RWPE2 (cell line): ENCODE data around the gene OR2AE1.

Experiments used
- ATAC-seq: fragments of 200-7000 bp; cut with Tn5 transposase; 3 replicates; pipeline ENCODE4 v1.9.1; 2021; ENCODE audit warnings: low read depth
- DNase-seq: peaks from one replicate; pipeline ENCODE4 v3.0.0-alpha.2; 2020; ENCODE audit warnings: low spot score
- H3K27ac ChIP-seq: fragments of 450-650 bp; 2 replicates; pipeline ENCODE4 v1.5.1; 2017; ENCODE audit warnings: mild to moderate bottlenecking; ENCODE audit not compliant: poor library complexity, severe bottlenecking
- H3K27me3 ChIP-seq: fragments of 250-450 bp; sonication (Bioruptor Pico); 2 replicates; pipeline ENCODE4 v1.5.1; 2021; ENCODE audit warnings: mild to moderate bottlenecking, moderate library complexity; ENCODE audit not compliant: insufficient read depth, poor library complexity, severe bottlenecking
- H3K36me3 ChIP-seq: fragments of 250-450 bp; sonication (Bioruptor Pico); 2 replicates; pipeline ENCODE4 v1.5.1; 2020; ENCODE audit warnings: low read depth, mild to moderate bottlenecking, moderate library complexity
- H3K4me1 ChIP-seq: fragments of 250-450 bp; sonication (Bioruptor Pico); 2 replicates; pipeline ENCODE4 v1.5.1; 2021; ENCODE audit warnings: mild to moderate bottlenecking, moderate library complexity; ENCODE audit not compliant: insufficient read depth, poor library complexity, severe bottlenecking
- H3K4me3 ChIP-seq: fragments of 250-450 bp; sonication (Bioruptor Pico); 2 replicates; pipeline ENCODE4 v1.5.1; 2021; ENCODE audit warnings: mild to moderate bottlenecking, moderate library complexity; ENCODE audit not compliant: severe bottlenecking
- H3K9me3 ChIP-seq: fragments of 250-450 bp; sonication (Bioruptor Pico); 2 replicates; pipeline ENCODE4 v1.5.1; 2021; ENCODE audit warnings: mild to moderate bottlenecking, moderate library complexity; ENCODE audit not compliant: severe bottlenecking
- CTCF ChIP-seq: fragments of 450-650 bp; IDR thresholded peaks from one replicate; pipeline ENCODE4 v1.5.1; 2017; ENCODE audit warnings: mild to moderate bottlenecking, moderate library complexity; ENCODE audit not compliant: poor library complexity, severe bottlenecking

Gene OR2AE1

GRCh38 chr7:99918959-99919813 is 42.4 kb upstream of the OR2AE1 start, which contains the start of gene TRIM4:
Gene TRIM4, minus strand, starts transcription at chr7:99919530. Its CDS starts 129 bp downstream, at chr7:99919401.
- DNase-seq: peak; percentile 88
- Histone ChIP-seq H3K9me3 (no peaks in the 10 kb centered on the region), H3K4me3 (peak within 1 kb of the TSS; percentile 59), H3K27ac (peak within 1 kb of the TSS; percentile 51), H3K4me1 (peaks cover 12% of the 10 kb centered on the region), H3K36me3 (peaks cover 30% of the 10 kb centered on the region), H3K27me3 (no peaks in the 10 kb centered on the region)
- ATAC-seq: peak; percentile 98
- TF ChIP-seq CTCF: peak; percentile 39

- no peak for ATAC-seq
- Histone ChIP-seq H3K4me3 (no peak overlapping the region), H3K27me3 (no peaks in the 10 kb centered on the region), H3K27ac (no peak overlapping the region), H3K36me3 (peaks cover 66% of the 10 kb centered on the region), H3K4me1 (no peaks in the 10 kb centered on the region), H3K9me3 (no peaks in the 10 kb centered on the region)
- TF ChIP-seq CTCF: no peak
- DNase-seq: no peak
These were observed 34.1 kb upstream of the OR2AE1 start for GRCh38 chr7:99910976-99911375.

GRCh38 chr7:99901581-99901980 is 24.7 kb upstream of the OR2AE1 start:
- no peak for TF ChIP-seq CTCF
- ATAC-seq: no peak
- Histone ChIP-seq H3K9me3 (no peaks in the 10 kb centered on the region), H3K4me3 (no peak overlapping the region), H3K27ac (no peak overlapping the region), H3K27me3 (no peaks in the 10 kb centered on the region), H3K4me1 (no peaks in the 10 kb centered on the region), H3K36me3 (peaks cover 54% of the 10 kb centered on the region)
- no peak for DNase-seq

GRCh38 chr7:99899830-99900519 is 23.1 kb upstream of the OR2AE1 start:
- H3K4me1 ChIP-seq: no peaks in the 10 kb centered on the region
- no peaks in the 10 kb centered on the region for H3K9me3 ChIP-seq
- no peak for TF ChIP-seq CTCF
- H3K36me3 ChIP-seq: peaks cover 45% of the 10 kb centered on the region
- no peak for ATAC-seq
- DNase-seq: no peak
- H3K27ac ChIP-seq: no peak overlapping the region
- H3K27me3 ChIP-seq: no peaks in the 10 kb centered on the region
- no peak overlapping the region for H3K4me3 ChIP-seq
